SK-MEL-5 (cell line): Measurements from ENCODE around the gene STUB1. TPM values are rescaled to one million over a fixed set of nuclear protein-coding genes. Genes with fewer than 3 reads are reported as not detected.
A peak's percentile ranks its signal among the peaks of the same experiment; 100 is the strongest.
"Not testable (repeated sequence)": the region's sequence is repeated elsewhere in the genome, so short reads cannot be mapped to it uniquely, and the experiment has no call there.

Experiments
- DNase-seq: peaks from one replicate; pipeline ENCODE4 v3.0.0-alpha.2; 2016; ENCODE audit warnings: low read depth, low spot score
- in situ Hi-C: cut with HindIII; loops from 2 replicates; pipeline ENCODE4 v1.10.0; 2016; ENCODE audit warnings: low sequenced_read_pairs, high pct_unique_total_duplicates, low pct_unique_long_range_greater_than_20kb
- total RNA-seq: library from RNA; depleted of rRNA; stranded (reverse); fragments of >200 nt; shearing (Covaris generic); gene quantifications from 2 replicates; pipeline ENCODE4 v1.2.3, GENCODE V29; 2014

Gene STUB1
- total RNA-seq, 1 experiment from 2014 or later: 126 TPM

GRCh38 chr16:683396-684070 is 3.3 kb downstream of the STUB1 start:
- in situ Hi-C loops: no loop called here
- DNase-seq: no peak

- in situ Hi-C loops: no loop called here
- DNase-seq: peak; percentile 93
Measured at GRCh38 chr16:684071-684794, 4.0 kb downstream of the STUB1 start, which contains the start of gene JMJD8. Gene JMJD8 (minus strand): TSS chr16:684334. CDS start chr16:684319, 15 bp downstream.

GRCh38 chr16:684961-685696 is 4.9 kb downstream of the STUB1 start:
- no peak for DNase-seq
- in situ Hi-C loops: no loop called here

DNA sequence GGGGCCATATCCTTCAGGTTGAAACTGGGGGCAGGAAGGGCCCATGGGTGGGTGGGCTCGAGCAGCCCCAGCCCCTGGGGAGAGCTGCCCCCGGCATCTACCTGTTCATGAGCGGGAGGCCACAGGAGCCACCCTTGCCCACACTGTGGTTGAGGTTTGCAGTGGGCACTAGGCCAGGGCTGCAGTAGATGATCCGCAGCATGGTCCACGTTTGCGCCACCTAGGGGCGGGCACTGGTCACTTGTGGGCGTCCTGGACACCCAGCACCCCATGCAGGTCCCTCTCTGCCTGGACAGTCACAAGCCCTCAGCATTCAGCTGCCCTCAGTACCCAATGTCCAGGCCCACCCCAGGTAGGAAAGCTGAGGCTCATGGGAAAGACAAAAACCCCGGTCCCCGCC is 5.8 kb downstream of the STUB1 start:
- in situ Hi-C loops: no loop called here
- DNase-seq: peak; percentile 61

- DNase-seq: no peak
- in situ Hi-C loops: no loop called here
Measured at GRCh38 chr16:686459-687260, 6.5 kb downstream of the STUB1 start.

DNA sequence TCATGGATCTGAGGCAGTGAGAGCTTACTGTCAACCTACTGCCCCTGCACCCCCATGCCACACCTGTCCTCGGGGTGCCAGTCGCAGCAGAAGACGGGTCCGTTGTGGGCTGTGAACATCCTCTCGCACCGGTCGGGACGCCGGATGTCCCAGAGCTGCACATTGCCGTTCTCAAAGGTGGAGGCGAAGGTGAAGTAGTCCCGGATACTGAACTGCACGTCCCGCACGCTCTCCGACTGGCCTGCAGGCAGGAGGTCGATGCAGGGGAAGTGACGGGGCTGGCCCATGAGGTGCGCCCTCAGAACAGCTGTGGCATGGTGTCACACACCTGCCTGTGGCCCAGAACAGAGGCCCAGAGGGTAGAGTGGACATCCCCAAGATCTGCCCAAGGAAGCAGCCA is 7.3 kb downstream of the STUB1 start:
- no peak for DNase-seq
- in situ Hi-C loops: no loop called here

DNA sequence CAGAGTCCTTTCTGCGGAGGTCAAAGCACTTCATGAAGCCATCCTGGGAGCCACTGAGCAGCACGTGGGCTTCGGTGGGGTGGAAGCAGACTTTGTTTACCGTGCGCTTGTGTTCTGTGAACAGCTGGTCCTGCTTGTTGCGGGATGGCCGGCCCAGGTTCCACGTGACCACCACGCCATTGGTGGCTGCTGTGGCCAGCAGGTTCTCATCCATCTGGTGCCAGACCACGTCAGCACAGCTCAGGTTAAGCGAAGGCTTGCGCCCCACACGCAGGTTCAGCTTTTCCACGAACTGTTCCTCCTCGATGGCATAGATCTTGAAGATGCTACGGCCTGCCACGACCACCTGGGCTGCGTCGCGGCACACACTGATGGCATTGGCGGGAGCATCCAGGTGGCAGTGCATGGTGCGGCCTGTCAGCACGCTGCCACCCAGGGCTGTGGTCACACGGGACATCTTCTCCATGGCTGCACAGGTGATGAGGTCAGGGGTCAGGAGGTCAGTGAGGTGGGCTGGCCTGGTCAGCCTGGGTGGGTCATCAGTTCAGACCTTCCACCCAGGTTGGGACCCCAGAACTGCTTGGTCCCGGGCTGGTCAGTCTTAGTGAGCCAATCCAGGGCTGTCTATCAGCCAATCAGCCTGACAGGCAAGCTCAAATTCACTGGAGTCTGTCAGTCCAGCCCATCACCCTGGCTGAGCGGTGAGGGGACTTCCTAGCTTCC is 9.1 kb downstream of the STUB1 start:
- DNase-seq: no peak
- in situ Hi-C loops: no loop called here

- DNase-seq, in situ Hi-C loops: not testable (repeated sequence)
Measured at GRCh38 chr16:691242-691641, 11.0 kb downstream of the STUB1 start.

DNA sequence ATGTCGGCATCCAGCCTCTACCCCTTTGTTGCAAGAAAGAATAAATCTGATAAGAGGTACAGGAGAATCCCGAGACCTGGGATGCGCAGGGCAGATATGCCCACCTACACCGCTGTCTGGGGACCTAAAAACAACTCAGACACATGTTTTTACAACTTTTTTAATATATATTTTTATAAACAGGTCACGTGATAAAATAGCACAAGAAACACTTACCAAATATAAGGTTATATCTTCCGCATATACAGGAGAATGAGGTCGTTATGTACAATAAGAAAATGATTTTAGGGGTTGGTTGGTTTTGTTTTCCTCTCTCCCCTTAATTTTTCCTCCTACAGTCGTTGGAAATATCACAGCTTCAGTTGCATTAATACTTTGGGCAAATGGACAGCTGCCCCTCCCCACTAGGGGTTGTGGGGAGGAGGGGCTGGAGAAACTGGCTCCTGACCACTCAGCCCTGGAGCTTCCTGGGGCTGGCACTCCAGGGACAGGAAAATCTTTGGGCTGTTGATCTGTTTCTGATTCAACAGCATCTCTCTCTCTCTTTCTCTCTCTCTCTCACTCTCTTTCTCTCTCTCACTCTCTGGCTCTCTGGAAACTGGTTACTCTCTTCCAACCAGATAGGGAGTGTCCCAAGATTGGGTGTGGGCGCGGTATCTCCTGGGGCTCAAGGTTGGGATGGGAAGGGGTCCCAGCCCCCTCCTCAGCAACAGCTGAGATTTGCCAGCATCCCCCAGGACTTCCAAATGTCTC is 12.3 kb downstream of the STUB1 start:
- no peak for DNase-seq
- in situ Hi-C loops: no loop called here

GRCh38 chr16:693364-693763 is 13.2 kb downstream of the STUB1 start:
- no peak for DNase-seq
- in situ Hi-C loops: no loop called here

DNA sequence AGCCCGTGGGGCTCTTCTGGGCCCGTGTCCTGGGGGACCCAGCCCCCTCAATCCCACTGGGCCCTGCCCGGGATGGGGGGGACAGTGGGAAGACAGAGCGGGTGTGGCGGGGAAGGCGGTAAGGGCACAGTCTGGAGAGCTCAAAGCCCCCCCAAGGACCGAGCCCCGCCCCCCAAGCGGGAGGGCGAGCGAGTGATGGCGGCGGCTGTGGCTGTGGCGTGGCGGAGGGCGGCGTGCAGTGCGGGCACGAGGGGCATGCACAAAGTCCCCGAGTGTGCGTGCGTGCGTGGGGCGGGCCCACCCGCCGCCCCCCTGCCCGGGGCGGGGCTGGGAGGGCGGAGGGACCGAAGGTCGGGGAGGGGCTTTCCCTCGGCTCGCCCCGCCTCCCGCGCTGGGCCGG is 13.6 kb downstream of the STUB1 start:
- in situ Hi-C loops: no loop called here
- DNase-seq: no peak

DNA sequence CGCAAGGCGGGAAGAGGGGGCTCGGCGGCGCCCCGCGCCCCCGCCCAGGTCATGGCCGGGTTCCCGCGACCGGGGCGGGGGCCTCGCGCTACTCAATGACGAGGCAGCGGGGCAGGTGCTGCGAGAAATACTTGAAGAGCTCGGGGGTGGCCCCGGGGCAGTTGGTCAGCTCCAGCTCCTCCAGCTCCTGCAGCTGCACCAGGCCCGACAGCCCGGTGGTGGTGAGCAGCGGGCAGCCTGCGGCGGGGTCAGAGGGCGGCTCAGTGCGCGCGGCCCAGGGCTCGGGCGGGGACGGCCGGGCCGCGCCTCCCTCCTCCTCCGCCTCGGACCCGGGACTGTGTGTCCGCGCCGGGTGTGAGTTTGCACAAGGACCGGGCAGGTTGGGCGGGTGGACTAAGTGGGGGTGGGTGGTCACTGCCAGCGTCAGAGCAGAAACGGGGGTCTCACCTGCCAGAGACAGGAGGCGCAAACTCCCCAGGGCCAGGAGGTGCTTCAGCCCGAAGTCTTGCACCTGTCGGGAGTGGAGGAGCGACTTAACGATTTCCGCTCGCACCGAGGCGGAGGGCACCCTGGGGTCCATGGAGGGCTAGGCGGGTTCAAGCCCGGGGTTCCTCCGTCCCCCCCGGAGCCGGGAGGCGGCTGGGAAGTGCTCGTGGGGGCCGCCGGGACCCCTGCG is 14.1 kb downstream of the STUB1 start:
- DNase-seq: no peak
- in situ Hi-C loops: no loop called here

GRCh38 chr16:694863-695354 is 14.7 kb downstream of the STUB1 start:
- in situ Hi-C loops: no loop called here
- DNase-seq: no peak

DNA sequence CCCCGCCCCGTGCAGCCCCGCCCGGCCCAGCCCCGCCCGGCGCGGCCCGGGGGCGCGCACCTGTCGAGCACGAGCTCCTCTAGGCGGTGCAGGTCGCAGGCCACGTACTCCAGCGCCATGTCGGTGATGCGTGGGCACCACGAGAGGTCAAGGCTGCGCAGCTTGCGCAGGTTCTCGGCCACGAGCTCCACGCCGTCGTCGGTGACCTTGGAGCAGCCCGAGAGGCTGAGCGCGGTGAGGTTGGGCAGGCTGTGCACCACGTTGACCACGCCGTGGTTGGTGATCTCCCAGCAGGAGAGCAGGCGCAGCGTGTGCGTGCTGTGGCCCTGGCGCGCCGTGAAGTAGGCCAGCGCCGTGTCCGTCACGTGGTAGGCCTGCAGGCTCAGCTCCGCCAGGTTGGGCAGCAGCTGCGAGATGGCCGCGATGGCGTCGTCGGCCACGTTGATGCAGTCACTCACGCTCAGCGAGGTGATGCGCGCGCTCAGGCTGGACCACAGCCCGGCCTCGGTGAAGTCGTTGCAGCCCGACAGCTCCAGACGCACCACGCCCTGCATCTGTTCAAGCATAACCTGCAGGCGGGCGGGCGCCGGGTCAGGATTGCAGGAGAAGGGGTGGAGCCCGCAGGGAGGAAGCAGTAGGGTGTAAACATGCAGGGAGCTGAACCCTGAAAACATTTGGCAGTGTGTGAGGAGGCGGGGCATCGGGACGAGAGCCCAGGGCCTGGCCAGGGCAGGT is 15.3 kb downstream of the STUB1 start:
- in situ Hi-C loops: no loop called here

DNA sequence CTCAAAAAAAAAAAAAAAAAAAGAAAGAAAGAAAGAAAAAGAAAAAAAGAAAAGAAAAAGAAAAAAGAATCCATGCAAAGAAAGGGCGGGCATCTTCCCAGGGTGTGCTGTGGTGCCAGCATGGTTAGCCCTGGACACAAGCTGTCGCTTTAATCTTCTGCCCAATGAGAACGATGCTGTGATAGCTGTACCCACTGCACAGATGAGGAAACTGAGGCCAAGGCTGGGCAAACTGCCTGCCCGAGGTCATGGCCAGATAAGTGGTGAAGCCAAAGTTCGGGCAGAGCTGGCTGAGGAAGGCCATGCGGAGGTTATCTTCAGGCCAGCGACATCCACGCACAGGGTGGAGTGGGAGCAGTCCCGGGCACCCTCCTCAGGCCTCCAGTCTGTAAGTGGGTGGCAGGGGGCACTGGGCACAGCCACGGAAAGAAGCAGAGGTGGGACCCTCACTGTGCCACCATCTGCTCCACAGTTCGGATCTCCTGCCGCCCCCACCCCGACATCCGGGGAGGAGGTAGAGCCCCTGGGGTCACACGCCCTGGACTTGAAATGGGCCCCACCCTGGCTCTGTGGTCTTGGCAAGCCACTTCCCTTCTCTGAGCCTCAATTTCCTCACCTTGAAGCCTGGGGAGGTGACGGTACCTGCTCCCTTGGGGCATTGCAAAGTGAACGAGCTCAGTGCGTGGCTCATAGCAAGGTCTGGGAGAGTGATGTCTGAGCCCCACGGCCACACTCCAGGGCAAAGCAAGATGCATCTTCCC is 18.9 kb downstream of the STUB1 start:
- DNase-seq: no peak
- in situ Hi-C loops: no loop called here

More for the DNA sequence above, 15.3 kb downstream of the STUB1 start:
- no peak for DNase-seq
